Right lobe of liver (tissue), 6 donors: Measurements from ENCODE around the gene ILF2. TPM values are rescaled to one million over a fixed set of nuclear protein-coding genes. Genes with fewer than 3 reads are reported as not detected.

Experiments
- ATAC-seq, 4 donors: fragments of 200-7000 bp; cut with Tn5 transposase; one replicate each; pipeline ENCODE4 v1.9.1; 2020; ENCODE audit warnings: mild to moderate bottlenecking in 4 of 4, moderate library complexity in 4 of 4
- DNase-seq, 3 donors: peaks; one replicate each; pipeline ENCODE4 v3.0.0-alpha.2; 2020
- H3K27ac ChIP-seq, 3 donors: fragments of 200-600 bp; one replicate each; pipeline ENCODE4 v1.8.0; 2022
- H3K27me3 ChIP-seq, 2 donors: fragments of 200-600 bp; one replicate each; pipeline ENCODE4 v1.8.0; 2022
- H3K36me3 ChIP-seq, 4 donors: fragments of 200-600 bp; sonication (generic) in 1 of 4; one replicate each; pipeline versions ENCODE4 v1.5.1 to v1.8.0; 2017 to 2022; ENCODE audit warnings: control low read depth in 1 of 4
- H3K4me1 ChIP-seq, 4 donors: fragments of 200-600 bp; sonication (generic) in 1 of 4; one replicate each; pipeline versions ENCODE4 v1.5.1 to v1.8.0; 2017 to 2022; ENCODE audit warnings: control low read depth in 1 of 4
- H3K4me3 ChIP-seq, 3 donors: fragments of 200-600 bp; one replicate each; pipeline ENCODE4 v1.8.0; 2022
- H3K9me3 ChIP-seq, 4 donors: fragments of 200-600 bp; sonication (generic) in 1 of 4; one replicate each; pipeline versions ENCODE4 v1.5.1 to v1.8.0; 2017 to 2022; ENCODE audit warnings: control low read depth in 1 of 4
- CTCF ChIP-seq, 4 donors: fragments of 200-600 bp in 3 of 4; fragments of 450-650 bp in 1 of 4; IDR thresholded peaks; one replicate each; pipeline versions ENCODE4 v1.5.1 to v1.8.0; 2016 to 2022; ENCODE audit warnings: antibody characterized with exemption in 4 of 4, mild to moderate bottlenecking in 2 of 4
- POLR2A ChIP-seq: fragments of 450-650 bp; IDR thresholded peaks from one replicate; pipeline ENCODE4 v1.6.1; 2017; ENCODE audit warnings: antibody characterized with exemption, mild to moderate bottlenecking
- WGBS: methylation state at CpG from one replicate; pipeline ENCODE4 v1.1.6; 2018; ENCODE audit warnings: low coverage, low lambda C conversion rate; ENCODE audit not compliant: insufficient coverage; ENCODE audit errors: missing lambda C conversion rate; 5-methylcytosine and 5-hydroxymethylcytosine counted together
- intact Hi-C, 2 donors: fragments of 100-400 bp; cut with DNase I; formaldehyde crosslinking; loops; one replicate each; pipeline versions ENCODE4 v1.11.2 to v1.14.1; 2022
- total RNA-seq, 6 experiments: library from RNA; depleted of rRNA in 2 of 6; stranded (reverse); fragments of >200 nt in 2 of 6; fragmentation: NEBNext Ultra II Directional in 3 of 6; extraction: Animal tissue kit (Norgen Biotek cat#: 25700) in 3 of 6; gene quantifications; one replicate each; pipeline versions ENCODE4 v1.1.0 to v1.2.4, GENCODE V29; 2016 to 2023
- donor health status: DM: no; HTN: yes; CAD: no.
- donor health status: DM: no; HTN: no; CAD: no.
- donor health status: DM: no; HTN: no; CAD: no.
- donor health status: DM: no; HTN: yes; CAD: no.
- donor health status: DM: no; HTN: yes; CAD: no.

ILF2 gene
- total RNA-seq, 6 experiments from 2014 or later: 30.2 to 55.9 (median 38.7) TPM

- intact Hi-C loops: loop anchor here in 1 of 2 donors (10.0 kb wide), 1 partner anchor 67 kb away; no protein-coding TSS in a partner anchor
- 82% methylated on average over 8 of the region's 16 CpGs for WGBS
- no peak for DNase-seq
Measured at GRCh38 chr1:153687346-153688125, 16.7 kb upstream of the ILF2 start.

GRCh38 chr1:153685544-153686340 is 14.9 kb upstream of the ILF2 start:
- H3K4me1 ChIP-seq: no peaks in the 10 kb centered on the region
- H3K27me3 ChIP-seq: no peaks in the 10 kb centered on the region
- DNase-seq (peak in 1 of 3 donors; percentile 20), ATAC-seq (no peak)
- no peaks in the 10 kb centered on the region for H3K36me3 ChIP-seq
- no peak overlapping the region for H3K27ac ChIP-seq
- no peak for TF ChIP-seq CTCF (IDR thresholded peaks at IDR 0.05)
- TF ChIP-seq POLR2A: no peak
- no peaks in the 10 kb centered on the region for H3K9me3 ChIP-seq
- no peak overlapping the region for H3K4me3 ChIP-seq
- intact Hi-C loops: loop anchor here in 1 of 2 donors (10.0 kb wide), 1 partner anchor 69 kb away; no protein-coding TSS in a partner anchor
- WGBS: 60% methylated on average over 6 of the region's 11 CpGs

More at GRCh38 chr1:153687346-153688125, 16.7 kb upstream of the ILF2 start:
- Histone ChIP-seq H3K27me3 (no peaks in the 10 kb centered on the region), H3K4me3 (no peak overlapping the region), H3K4me1 (no peaks in the 10 kb centered on the region), H3K36me3 (no peaks in the 10 kb centered on the region), H3K27ac (no peak overlapping the region), H3K9me3 (no peaks in the 10 kb centered on the region)
- TF ChIP-seq POLR2A (no peak), CTCF (IDR thresholded peaks at IDR 0.05) (no peak)
- no peak for ATAC-seq

GRCh38 chr1:153684892-153685291 is 14.1 kb upstream of the ILF2 start:
- DNase-seq (no peak), ATAC-seq (no peak)
- WGBS: 85% methylated on average over 10 of the region's 12 CpGs
- Histone ChIP-seq H3K36me3 (no peaks in the 10 kb centered on the region), H3K4me1 (no peaks in the 10 kb centered on the region), H3K9me3 (no peaks in the 10 kb centered on the region), H3K4me3 (no peak overlapping the region), H3K27me3 (no peaks in the 10 kb centered on the region), H3K27ac (no peak overlapping the region)
- intact Hi-C loops: loop anchor here in 1 of 2 donors (10.0 kb wide), 1 partner anchor 70 kb away; no protein-coding TSS in a partner anchor
- TF ChIP-seq POLR2A: no peak
- TF ChIP-seq CTCF (IDR thresholded peaks at IDR 0.05): no peak

GRCh38 chr1:153683854-153684253 is 13.1 kb upstream of the ILF2 start:
- peaks cover 0 to 7% of the 10 kb centered on the region in 2 donors for H3K27me3 ChIP-seq
- H3K27ac ChIP-seq: no peak overlapping the region
- peak in 1 of 3 donors; percentile 12 for DNase-seq
- no peak for ATAC-seq
- no peaks in the 10 kb centered on the region for H3K36me3 ChIP-seq
- H3K4me3 ChIP-seq: no peak overlapping the region
- TF ChIP-seq CTCF (IDR thresholded peaks at IDR 0.05) (no peak), POLR2A (no peak)
- intact Hi-C loops: loop anchor here in 1 of 2 donors (10.0 kb wide), 1 partner anchor 71 kb away; no protein-coding TSS in a partner anchor
- 77% methylated on average over 5 of the region's 5 CpGs for WGBS
- no peaks in the 10 kb centered on the region for H3K9me3 ChIP-seq
- H3K4me1 ChIP-seq: peaks cover 0 to 8% (median 0%) of the 10 kb centered on the region in 4 donors
